ENCODE results near the gene EPHX1.
"Not testable (repeated sequence)": the region's sequence is repeated elsewhere in the genome, so short reads cannot be mapped to it uniquely, and the experiment has no call there.

Gene EPHX1

GRCh38 chr1:225809842-225810578 is at the start of gene EPHX1:
Gene EPHX1, plus strand, starts transcription at chr1:225810124. Its CDS starts 18,606 bp downstream, at chr1:225828730.
- Histone ChIP-seq H3K27ac (peak within 1 kb of the TSS; percentile 68 to 74), H3K27me3 (no peaks in the 10 kb centered on the region), H3K4me3 (peak within 1 kb of the TSS; percentile 58 to 82), H3K9me3 (no peaks in the 10 kb centered on the region), H3K4me1 (peaks cover 0 to 52% (median 41%) of the 10 kb centered on the region in 4 donors), H3K36me3 (no peaks in the 10 kb centered on the region)
- TF ChIP-seq CTCF (IDR thresholded peaks at IDR 0.05) = peak; percentile 38 to 51
- intact Hi-C loops (cut with DNase I; ENCODE audit: low total_unique reads) = loop anchor here (2.0 kb wide), 1 partner anchor 33 kb away; the partner anchor contains the start of gene SRP9
- DNase-seq = peak; percentile 92 to 96

- intact Hi-C loops (cut with DNase I; ENCODE audit: low total_unique reads) = loop anchor here (10.0 kb wide), 1 partner anchor 206 kb away; no protein-coding TSS in a partner anchor
- peak in 1 of 2 donors; percentile 57 for DNase-seq
- TF ChIP-seq CTCF (IDR thresholded peaks at IDR 0.05) = no peak
These were observed 49.4 kb upstream of the EPHX1 start for GRCh38 chr1:225760531-225760930.

GRCh38 chr1:225761395-225761794 is 48.5 kb upstream of the EPHX1 start:
- H3K4me1 ChIP-seq = peaks cover 0 to 28% (median 19%) of the 10 kb centered on the region in 4 donors
- DNase-seq, H3K4me3 ChIP-seq, H3K27me3 ChIP-seq, H3K36me3 ChIP-seq, H3K27ac ChIP-seq, H3K9me3 ChIP-seq: not testable (repeated sequence)
- intact Hi-C loops (cut with DNase I; ENCODE audit: low total_unique reads) = loop anchor here (10.0 kb wide), 1 partner anchor 207 kb away; no protein-coding TSS in a partner anchor

More at GRCh38 chr1:225760531-225760930, 49.4 kb upstream of the EPHX1 start:
- no peaks in the 10 kb centered on the region for H3K36me3 ChIP-seq
- H3K4me3 ChIP-seq = no peak overlapping the region
- no peaks in the 10 kb centered on the region for H3K9me3 ChIP-seq
- H3K27me3 ChIP-seq = no peaks in the 10 kb centered on the region
- no peak overlapping the region for H3K27ac ChIP-seq
- H3K4me1 ChIP-seq = peaks cover 0 to 25% (median 20%) of the 10 kb centered on the region in 4 donors

GRCh38 chr1:225762002-225762441 is 47.9 kb upstream of the EPHX1 start:
- intact Hi-C loops (cut with DNase I; ENCODE audit: low total_unique reads) = loop anchor here (10.0 kb wide), 1 partner anchor 207 kb away; no protein-coding TSS in a partner anchor
- no peak for TF ChIP-seq CTCF (IDR thresholded peaks at IDR 0.05)
- Histone ChIP-seq H3K27me3 (no peaks in the 10 kb centered on the region), H3K9me3 (no peaks in the 10 kb centered on the region), H3K27ac (peak overlapping the region in 1 of 2 donors; percentile 63), H3K36me3 (no peaks in the 10 kb centered on the region), H3K4me1 (peaks cover 0 to 34% (median 26%) of the 10 kb centered on the region in 4 donors), H3K4me3 (no peak overlapping the region)
- DNase-seq = peak in 1 of 2 donors; percentile 45

GRCh38 chr1:225762444-225762843 is 47.5 kb upstream of the EPHX1 start:
- Histone ChIP-seq H3K36me3 (no peaks in the 10 kb centered on the region), H3K4me1 (peaks cover 0 to 39% (median 29%) of the 10 kb centered on the region in 4 donors), H3K9me3 (no peaks in the 10 kb centered on the region), H3K27me3 (no peaks in the 10 kb centered on the region), H3K4me3 (no peak overlapping the region), H3K27ac (peak overlapping the region in 1 of 2 donors; percentile 63)
- intact Hi-C loops (cut with DNase I; ENCODE audit: low total_unique reads) = loop anchor here (10.0 kb wide), 1 partner anchor 208 kb away; no protein-coding TSS in a partner anchor
- no peak for TF ChIP-seq CTCF (IDR thresholded peaks at IDR 0.05)
- DNase-seq = no peak
